NCI-H1417 treated with DMSO at 0.1 percent for 48 hours (cell line): ENCODE results near the gene ADPGK.

Experiments used
- DNase-seq: peaks from one replicate; lab custom pipeline; 2025; lab: John Stamatoyannopoulos, UW

Gene ADPGK

GRCh38 chr15:72790302-72790910 lies 6.8 kb upstream of the ADPGK start:
- DNase-seq, result no peak

GRCh38 chr15:72787526-72787925 lies 4.0 kb upstream of the ADPGK start:
- no peak for DNase-seq

GRCh38 chr15:72786676-72787345 lies 3.3 kb upstream of the ADPGK start:
- DNase-seq, result no peak

- DNase-seq, result no peak
Measured at GRCh38 chr15:72786242-72786641, 2.7 kb upstream of the ADPGK start.

GRCh38 chr15:72785841-72786240 lies 2.3 kb upstream of the ADPGK start:
- DNase-seq, result no peak

- DNase-seq, result no peak
Measured at GRCh38 chr15:72785432-72785831, 1.9 kb upstream of the ADPGK start.

GRCh38 chr15:72784456-72784876 lies 908 bp upstream of the ADPGK start:
- no peak for DNase-seq

- no peak for DNase-seq
Measured at GRCh38 chr15:72783004-72783639, 436 bp downstream of the ADPGK start.

GRCh38 chr15:72782274-72783003 lies 1.1 kb downstream of the ADPGK start:
- DNase-seq, result no peak

- no peak for DNase-seq
Measured at GRCh38 chr15:72781631-72782030, 1.9 kb downstream of the ADPGK start.

GRCh38 chr15:72778796-72779195 lies 4.8 kb downstream of the ADPGK start:
- no peak for DNase-seq

- DNase-seq, result no peak
Measured at GRCh38 chr15:72774696-72775383, 8.7 kb downstream of the ADPGK start.

GRCh38 chr15:72771329-72771725 lies 12.2 kb downstream of the ADPGK start:
- DNase-seq, result no peak

GRCh38 chr15:72770673-72771328 lies 12.8 kb downstream of the ADPGK start:
- no peak for DNase-seq

GRCh38 chr15:72766780-72767179 lies 16.8 kb downstream of the ADPGK start:
- DNase-seq, result no peak

- DNase-seq, result no peak
Measured at GRCh38 chr15:72766025-72766424, 17.5 kb downstream of the ADPGK start.

- DNase-seq, result no peak
Measured at GRCh38 chr15:72764656-72765055, 18.9 kb downstream of the ADPGK start.

- DNase-seq, result no peak
Measured at GRCh38 chr15:72760590-72761260, 22.8 kb downstream of the ADPGK start.

GRCh38 chr15:72758182-72758581 lies 25.4 kb downstream of the ADPGK start:
- DNase-seq, result no peak

- DNase-seq, result no peak
Measured at GRCh38 chr15:72754096-72754495, 29.5 kb downstream of the ADPGK start.
